ENCODE measurements around the gene NT5C1A. TPM values are rescaled to one million over a fixed set of nuclear protein-coding genes. Genes with fewer than 3 reads are reported as not detected.

Gene NT5C1A
- total RNA-seq, 1 donor, result not detected

DNA sequence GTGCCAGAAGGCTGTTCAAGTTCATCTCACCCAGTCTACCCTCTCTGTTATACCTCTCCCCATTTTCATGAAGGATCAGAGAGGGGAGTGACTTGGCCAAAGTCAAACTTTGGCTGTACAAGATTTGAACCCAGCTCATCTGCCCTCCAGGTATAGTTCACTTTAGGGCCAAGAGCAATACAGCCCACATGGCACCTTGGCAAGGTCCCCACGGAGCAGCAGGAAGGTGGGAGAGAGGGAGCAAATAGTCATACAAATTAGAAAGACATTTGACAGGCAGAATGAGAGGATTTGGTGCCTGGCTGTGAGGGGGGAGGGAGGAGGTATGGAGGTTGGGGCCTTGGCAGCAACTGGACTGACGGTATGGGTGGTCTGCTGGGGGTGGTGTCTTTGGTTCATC, 18.3 kb upstream of the NT5C1A start:
- Histone ChIP-seq H3K4me1 (ENCODE audit: insufficient read depth, low read length) (peaks cover 6% of the 10 kb centered on the region), H3K27me3 (ENCODE audit: insufficient read depth, low read length) (peaks cover 79% of the 10 kb centered on the region), H3K4me2 (ENCODE audit: insufficient read depth, low read length) (no peak overlapping the region)

DNA sequence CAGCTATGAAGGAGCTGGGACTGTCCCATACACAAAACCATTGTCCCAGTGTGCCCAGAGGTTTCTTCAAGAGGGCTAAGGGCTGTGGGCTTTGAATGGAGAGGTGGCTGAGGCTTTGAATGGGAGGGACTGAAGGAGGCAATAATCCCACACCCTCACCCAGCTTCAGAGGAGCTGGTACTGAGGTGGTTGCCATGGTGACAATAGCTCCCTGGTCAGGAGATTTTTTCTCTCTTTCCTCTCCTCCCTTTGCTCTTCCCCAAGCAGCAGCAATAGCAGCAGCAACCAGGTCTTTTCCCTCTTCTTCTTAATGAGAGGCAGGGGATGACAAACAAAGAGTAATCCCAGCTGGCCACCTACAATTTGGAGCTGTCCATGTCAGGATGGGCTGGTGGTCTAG, 17.7 kb upstream of the NT5C1A start:
- DNase-seq (ENCODE audit: insufficient read length, low spot score, missing footprints), result no peak
- H3K79me2 ChIP-seq (ENCODE audit: insufficient read depth, low read length), result no peaks in the 10 kb centered on the region
- no peak overlapping the region for H3K27ac ChIP-seq (ENCODE audit: low read depth, low read length)
- TF ChIP-seq, protein P1, sequence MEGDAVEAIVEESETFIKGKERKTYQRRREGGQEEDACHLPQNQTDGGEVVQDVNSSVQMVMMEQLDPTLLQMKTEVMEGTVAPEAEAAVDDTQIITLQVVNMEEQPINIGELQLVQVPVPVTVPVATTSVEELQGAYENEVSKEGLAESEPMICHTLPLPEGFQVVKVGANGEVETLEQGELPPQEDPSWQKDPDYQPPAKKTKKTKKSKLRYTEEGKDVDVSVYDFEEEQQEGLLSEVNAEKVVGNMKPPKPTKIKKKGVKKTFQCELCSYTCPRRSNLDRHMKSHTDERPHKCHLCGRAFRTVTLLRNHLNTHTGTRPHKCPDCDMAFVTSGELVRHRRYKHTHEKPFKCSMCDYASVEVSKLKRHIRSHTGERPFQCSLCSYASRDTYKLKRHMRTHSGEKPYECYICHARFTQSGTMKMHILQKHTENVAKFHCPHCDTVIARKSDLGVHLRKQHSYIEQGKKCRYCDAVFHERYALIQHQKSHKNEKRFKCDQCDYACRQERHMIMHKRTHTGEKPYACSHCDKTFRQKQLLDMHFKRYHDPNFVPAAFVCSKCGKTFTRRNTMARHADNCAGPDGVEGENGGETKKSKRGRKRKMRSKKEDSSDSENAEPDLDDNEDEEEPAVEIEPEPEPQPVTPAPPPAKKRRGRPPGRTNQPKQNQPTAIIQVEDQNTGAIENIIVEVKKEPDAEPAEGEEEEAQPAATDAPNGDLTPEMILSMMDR (IDR thresholded peaks at IDR 0.05; ENCODE audit: extremely low read depth, low read depth, low read length), result no peak
- peaks cover 82% of the 10 kb centered on the region for H3K27me3 ChIP-seq (ENCODE audit: insufficient read depth, low read length)
- no peak overlapping the region for H2AFZ ChIP-seq (ENCODE audit: low read length)
- H3K4me3 ChIP-seq (ENCODE audit: insufficient read depth, low read length), result no peak overlapping the region
- H4K20me1 ChIP-seq (ENCODE audit: insufficient read depth, low read length), result no peaks in the 10 kb centered on the region
- H3K9me3 ChIP-seq (ENCODE audit: low read depth, low read length), result no peaks in the 10 kb centered on the region
- H3K36me3 ChIP-seq (ENCODE audit: insufficient read depth, low read length), result no peaks in the 10 kb centered on the region
- no peak overlapping the region for H3K4me2 ChIP-seq (ENCODE audit: insufficient read depth, low read length)
- peaks cover 6% of the 10 kb centered on the region for H3K4me1 ChIP-seq (ENCODE audit: insufficient read depth, low read length)

More for the DNA sequence above, 18.3 kb upstream of the NT5C1A start:
- DNase-seq (ENCODE audit: insufficient read length, low spot score, missing footprints), result no peak
- H3K27ac ChIP-seq (ENCODE audit: low read depth, low read length), result no peak overlapping the region
- TF ChIP-seq, protein P1 (IDR thresholded peaks at IDR 0.05; ENCODE audit: extremely low read depth, low read depth, low read length), result no peak
- H3K79me2 ChIP-seq (ENCODE audit: insufficient read depth, low read length), result no peaks in the 10 kb centered on the region
- H3K9me3 ChIP-seq (ENCODE audit: low read depth, low read length), result no peaks in the 10 kb centered on the region
- no peaks in the 10 kb centered on the region for H3K36me3 ChIP-seq (ENCODE audit: insufficient read depth, low read length)
- H2AFZ ChIP-seq (ENCODE audit: low read length), result no peak overlapping the region
- no peak overlapping the region for H3K4me3 ChIP-seq (ENCODE audit: insufficient read depth, low read length)
- H4K20me1 ChIP-seq (ENCODE audit: insufficient read depth, low read length), result no peaks in the 10 kb centered on the region

- H3K79me2 ChIP-seq (ENCODE audit: insufficient read depth, low read length), result no peaks in the 10 kb centered on the region
- H2AFZ ChIP-seq (ENCODE audit: low read length), result no peak overlapping the region
- TF ChIP-seq, protein P1 (IDR thresholded peaks at IDR 0.05; ENCODE audit: extremely low read depth, low read depth, low read length), result no peak
- peaks cover 84% of the 10 kb centered on the region for H3K27me3 ChIP-seq (ENCODE audit: insufficient read depth, low read length)
- no peak for DNase-seq (ENCODE audit: insufficient read length, low spot score, missing footprints)
- no peak overlapping the region for H3K27ac ChIP-seq (ENCODE audit: low read depth, low read length)
- H3K9me3 ChIP-seq (ENCODE audit: low read depth, low read length), result no peaks in the 10 kb centered on the region
- H4K20me1 ChIP-seq (ENCODE audit: insufficient read depth, low read length), result no peaks in the 10 kb centered on the region
- H3K36me3 ChIP-seq (ENCODE audit: insufficient read depth, low read length), result no peaks in the 10 kb centered on the region
- no peak overlapping the region for H3K4me2 ChIP-seq (ENCODE audit: insufficient read depth, low read length)
- no peak overlapping the region for H3K4me3 ChIP-seq (ENCODE audit: insufficient read depth, low read length)
- peaks cover 6% of the 10 kb centered on the region for H3K4me1 ChIP-seq (ENCODE audit: insufficient read depth, low read length)
Observed at GRCh38 chr1:39689214-39689613, 17.3 kb upstream of the NT5C1A start.

DNA sequence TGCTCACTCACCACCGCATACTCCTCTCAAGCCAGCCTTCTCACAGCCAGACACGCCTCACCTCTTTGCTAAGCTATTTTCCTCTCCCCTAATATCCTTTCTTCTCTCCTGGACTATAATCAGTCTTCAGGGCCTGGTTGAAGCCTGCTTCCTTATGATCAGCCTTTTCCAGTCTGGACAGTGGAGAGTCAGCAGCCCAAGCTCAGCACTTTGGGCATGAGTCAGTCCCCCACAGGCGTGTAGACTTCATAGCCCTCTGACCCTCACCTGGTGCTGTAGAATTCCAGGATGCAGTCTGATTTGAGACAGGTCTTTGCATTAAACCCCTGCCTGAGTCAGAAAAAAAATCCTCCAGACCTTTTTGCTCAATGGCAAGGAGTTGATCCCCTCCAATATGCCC, 16.8 kb upstream of the NT5C1A start:
- Histone ChIP-seq H2AFZ (ENCODE audit: low read length) (no peak overlapping the region), H3K79me2 (ENCODE audit: insufficient read depth, low read length) (no peaks in the 10 kb centered on the region), H3K4me3 (ENCODE audit: insufficient read depth, low read length) (no peak overlapping the region), H3K9me3 (ENCODE audit: low read depth, low read length) (no peaks in the 10 kb centered on the region), H4K20me1 (ENCODE audit: insufficient read depth, low read length) (no peaks in the 10 kb centered on the region), H3K27ac (ENCODE audit: low read depth, low read length) (no peak overlapping the region), H3K36me3 (ENCODE audit: insufficient read depth, low read length) (no peaks in the 10 kb centered on the region), H3K4me1 (ENCODE audit: insufficient read depth, low read length) (peaks cover 6% of the 10 kb centered on the region), H3K4me2 (ENCODE audit: insufficient read depth, low read length) (no peak overlapping the region), H3K27me3 (ENCODE audit: insufficient read depth, low read length) (peaks cover 85% of the 10 kb centered on the region)
- no peak for DNase-seq (ENCODE audit: insufficient read length, low spot score, missing footprints)
- TF ChIP-seq, protein P1 (IDR thresholded peaks at IDR 0.05; ENCODE audit: extremely low read depth, low read depth, low read length), result no peak

All from osteoblast (primary cell).